ENCODE measurements around the gene ACIN1. TPM values are rescaled to one million over a fixed set of nuclear protein-coding genes. Genes with fewer than 3 reads are reported as not detected.

Gene ACIN1
- total and polyA plus RNA-seq, 9 of the 15 experiments (the other 6 are each of a cell fraction or from before 2014, with no cell fraction given) = 5.0 to 196 (median 129) TPM

- peaks cover 15 to 23% of the 10 kb centered on the region in 2 experiments; a peak in 4 of 5 replicates for H3K4me1 ChIP-seq (replicated peaks in 1 of 2; ENCODE audit: control insufficient read depth in 2 of 2, insufficient read depth in 2 of 2, low read length in 2 of 2)
- peaks cover 9% of the 10 kb centered on the region; the same call in 1 of the 3 replicates for H3K36me3 ChIP-seq (ENCODE audit: control insufficient read depth, insufficient read depth, low read length)
- 83% methylated on average over 16 of the region's 16 CpGs for WGBS (ENCODE audit: insufficient coverage, low coverage, missing lambda C conversion rate)
- ChIA-PET CTCF (ENCODE audit: low intra/inter-chr PET ratio) (no interaction called here), POLR2A (interaction anchor here (0.6 to 1.3 kb wide), 2 partner anchors 19 to 22 kb away, joined by 3 read pairs; no protein-coding TSS in a partner anchor)
- H3K9me3 ChIP-seq (replicated peaks; ENCODE audit: control insufficient read depth, insufficient read depth, low read depth, low read length) = no peaks in the 10 kb centered on the region
- H2AFZ ChIP-seq (ENCODE audit: low read depth, low read length) = peak overlapping the region; percentile 22
- no peaks in the 10 kb centered on the region for H3K79me2 ChIP-seq (ENCODE audit: control insufficient read depth, insufficient read depth, low read length)
- ATAC-seq (peak; percentile 42), FAIRE-seq (no peak), DNase-seq (ENCODE audit: extremely low read depth in 1 of 4, low spot score in 3 of 4) (no peak)
- TF ChIP-seq DIDO1 (tag; IDR thresholded peaks at IDR 0.05; ENCODE audit: low read depth) (no peak), ATF4 (CRISPR knock-in tag; IDR thresholded peaks at IDR 0.05) (no peak), ZBTB33 (CRISPR knock-in tag; IDR thresholded peaks at IDR 0.05) (peak; percentile 76), NONO (IDR thresholded peaks at IDR 0.05; ENCODE audit: low read depth in 2 of 2, low read length in 1 of 2) (no peak), GATAD2A (IDR thresholded peaks at IDR 0.05) (no peak), TOE1 (IDR thresholded peaks at IDR 0.05; ENCODE audit: borderline replicate concordance) (no peak), TOE1 (CRISPR knock-in tag; IDR thresholded peaks at IDR 0.05; ENCODE audit: borderline replicate concordance, low read depth) (no peak)
- no peaks in the 10 kb centered on the region for H4K20me1 ChIP-seq (replicated peaks; ENCODE audit: control insufficient read depth, insufficient read depth, low read length)
- in situ Hi-C loops (cut with MboI) = no loop called here
- no peak overlapping the region for H3K27ac ChIP-seq (ENCODE audit: extremely low read depth, low read depth, low read length)
- H3K4me3 ChIP-seq = no peak overlapping the region
- H3K9me1 ChIP-seq (ENCODE audit: control insufficient read depth, insufficient read depth, low read length) = no peaks in the 10 kb centered on the region
- intact Hi-C loops (cut with micrococcal nuclease) = no loop called here
- no peak overlapping the region for H3K4me2 ChIP-seq (ENCODE audit: insufficient read depth, low read length)
- no TSS peak for BruUV-seq (replicated peaks)
- peak overlapping the region in 1 of 2 experiments; percentile 78; a peak in 2 of 4 replicates for H3K9ac ChIP-seq (ENCODE audit: insufficient read depth in 1 of 2, low read depth in 2 of 2, low read length in 2 of 2)
- no peaks in the 10 kb centered on the region for H3K27me3 ChIP-seq (ENCODE audit: control insufficient read depth in 2 of 2, insufficient read depth in 2 of 2, low read length in 2 of 2)
Observed at GRCh38 chr14:23136566-23137133, 41.7 kb upstream of the ACIN1 start.

All from K562 (cell line).